Measurements from ENCODE around the gene KIAA1671. TPM values are rescaled to one million over a fixed set of nuclear protein-coding genes. Genes with fewer than 3 reads are reported as not detected.

The KIAA1671 gene
- total and polyA plus RNA-seq, 2 of the 4 experiments (the other 2 are of a cell fraction) = 0.02 TPM; not detected in 1

- ATAC-seq (ENCODE audit: low read depth) (no peak), DNase-seq (no peak)
- Histone ChIP-seq H2AK9ac (replicated peaks; ENCODE audit: low read depth, low read length, poor library complexity) (no peak overlapping the region), H3K79me1 (ENCODE audit: low read depth in 1 of 2, low read length in 2 of 2) (no peaks in the 10 kb centered on the region), H2AK5ac (ENCODE audit: low read depth, low read length) (no peak overlapping the region), H2BK120ac (ENCODE audit: low read depth, low read length) (no peak overlapping the region), H4K8ac (ENCODE audit: low read depth in 2 of 2, low read length in 2 of 2) (no peak overlapping the region), H3K9me3 (ENCODE audit: control insufficient read depth, insufficient read depth, low read length) (no peaks in the 10 kb centered on the region), H4K91ac (ENCODE audit: insufficient read depth, low read depth, low read length) (no peak overlapping the region), H3K4me3 (ENCODE audit: insufficient read depth, low read depth, low read length) (no peak overlapping the region), H2BK15ac (ENCODE audit: low read depth, low read length) (no peak overlapping the region), H3K27me3 (ENCODE audit: control insufficient read depth, insufficient read depth, low read length) (no peaks in the 10 kb centered on the region), H4K5ac (ENCODE audit: low read depth, low read length) (no peak overlapping the region), H3K4ac (ENCODE audit: low read depth, low read length) (no peak overlapping the region), H3K18ac (ENCODE audit: low read depth, low read length) (no peak overlapping the region), H3K9ac (ENCODE audit: low read depth, low read length) (no peak overlapping the region), H2BK20ac (ENCODE audit: low read depth, low read length) (no peak overlapping the region), H3K4me2 (ENCODE audit: low read depth, low read length) (no peak overlapping the region), H3K9me1 (ENCODE audit: insufficient read depth, low read length) (no peaks in the 10 kb centered on the region), H3K56ac (ENCODE audit: extremely low read depth, insufficient read depth, low read length) (no peak overlapping the region), H3K27ac (ENCODE audit: insufficient read depth, low read length) (no peak overlapping the region), H4K20me1 (ENCODE audit: insufficient read depth, low read length) (no peaks in the 10 kb centered on the region), H3K14ac (replicated peaks; ENCODE audit: low read depth, low read length) (no peak overlapping the region), H2AFZ (replicated peaks; ENCODE audit: low read length, poor library complexity) (no peak overlapping the region), H2BK5ac (ENCODE audit: low read depth, low read length, poor library complexity, severe bottlenecking) (no peak overlapping the region), H3K4me1 (ENCODE audit: control insufficient read depth, insufficient read depth, low read length) (no peaks in the 10 kb centered on the region), H3K23ac (ENCODE audit: low read depth, low read length) (no peak overlapping the region), H3K36me3 (ENCODE audit: control insufficient read depth, insufficient read depth, low read length) (no peaks in the 10 kb centered on the region)
- in situ Hi-C loops (cut with MboI; ENCODE audit: low sequenced_read_pairs) (loop anchor here (10.0 kb wide), 1 partner anchor 102 kb away; no protein-coding TSS in a partner anchor), intact Hi-C loops (cut with micrococcal nuclease) (no loop called here), dilution Hi-C loops (cut with HindIII; ENCODE audit: low sequenced_read_pairs, unreplicated experiment) (no loop called here)
- no TSS peak for BruUV-seq (replicated peaks)
- TF ChIP-seq POLR2A (IDR thresholded peaks at IDR 0.05; ENCODE audit: low read depth, low read length) (no peak), MAFK (IDR thresholded peaks at IDR 0.05; ENCODE audit: low read depth, low read length) (no peak), MAZ (IDR thresholded peaks at IDR 0.05; ENCODE audit: borderline replicate concordance, low read depth, low read length) (no peak), SMC3 (IDR thresholded peaks at IDR 0.05; ENCODE audit: low read depth, low read length) (no peak), RAD21 (IDR thresholded peaks at IDR 0.05; ENCODE audit: low read length) (no peak), CHD1 (IDR thresholded peaks at IDR 0.05; ENCODE audit: low read depth, low read length) (no peak), NFE2L2 (IDR thresholded peaks at IDR 0.05; ENCODE audit: low read depth, low read length) (no peak), RFX5 (IDR thresholded peaks at IDR 0.05; ENCODE audit: low read depth, low read length) (no peak), USF2 (IDR thresholded peaks at IDR 0.05; ENCODE audit: low read depth, low read length) (no peak), MXI1 (IDR thresholded peaks at IDR 0.05; ENCODE audit: borderline replicate concordance, low read depth, low read length) (no peak), BHLHE40 (IDR thresholded peaks at IDR 0.05; ENCODE audit: low read depth, low read length) (no peak)
- CTCF ChIA-PET = no interaction called here
- POLR2A ChIA-PET (ENCODE audit: unreplicated experiment) = no interaction called here
- WGBS, 2 experiments (ENCODE audit: extremely low coverage in 2 of 2, insufficient read length in 1 of 2) = no CpG with 5 or more reads among the region's 3 CpGs
These were observed 10.2 kb upstream of the KIAA1671 start for GRCh38 chr22:24942301-24942700.
